HG02884 (cell line): Measurements from ENCODE around the gene NF1.

Experiments
- ATAC-seq: cut with Tn5 transposase; IDR thresholded peaks from one replicate; pipeline ENCODE4 v1.9.1; 2021; ENCODE audit warnings: mild to moderate bottlenecking, moderate library complexity; ENCODE audit not compliant: unreplicated experiment

NF1 gene

GRCh38 chr17:31418773-31419350 lies 324.1 kb downstream of the NF1 start:
- no peak for ATAC-seq

- ATAC-seq, result no peak
Measured at GRCh38 chr17:31422443-31422842, 327.7 kb downstream of the NF1 start.

GRCh38 chr17:31424944-31425281 lies 330.1 kb downstream of the NF1 start:
- ATAC-seq, result no peak

GRCh38 chr17:31425282-31426040 lies 330.7 kb downstream of the NF1 start:
- no peak for ATAC-seq
